22Rv1 (cell line): ENCODE results near the gene SRRM3.

Source experiments
- H3K27ac ChIP-seq: fragments of 450-650 bp; 2 replicates; pipeline ENCODE4 v1.5.1; 2017
- ZFX ChIP-seq: fragments of 450-650 bp; IDR thresholded peaks from 2 replicates; pipeline ENCODE4 v1.6.1; 2017; ENCODE audit warnings: antibody characterized with exemption, borderline replicate concordance
- TF ChIP-seq, protein P1 (sequence below): fragments of 450-650 bp; IDR thresholded peaks from 2 replicates; pipeline ENCODE4 v1.5.1; 2017; ENCODE audit warnings: mild to moderate bottlenecking

SRRM3 gene

GRCh38 chr7:76187272-76187671 lies 14.4 kb upstream of the SRRM3 start:
- no peak for TF ChIP-seq ZFX
- TF ChIP-seq, protein P1, sequence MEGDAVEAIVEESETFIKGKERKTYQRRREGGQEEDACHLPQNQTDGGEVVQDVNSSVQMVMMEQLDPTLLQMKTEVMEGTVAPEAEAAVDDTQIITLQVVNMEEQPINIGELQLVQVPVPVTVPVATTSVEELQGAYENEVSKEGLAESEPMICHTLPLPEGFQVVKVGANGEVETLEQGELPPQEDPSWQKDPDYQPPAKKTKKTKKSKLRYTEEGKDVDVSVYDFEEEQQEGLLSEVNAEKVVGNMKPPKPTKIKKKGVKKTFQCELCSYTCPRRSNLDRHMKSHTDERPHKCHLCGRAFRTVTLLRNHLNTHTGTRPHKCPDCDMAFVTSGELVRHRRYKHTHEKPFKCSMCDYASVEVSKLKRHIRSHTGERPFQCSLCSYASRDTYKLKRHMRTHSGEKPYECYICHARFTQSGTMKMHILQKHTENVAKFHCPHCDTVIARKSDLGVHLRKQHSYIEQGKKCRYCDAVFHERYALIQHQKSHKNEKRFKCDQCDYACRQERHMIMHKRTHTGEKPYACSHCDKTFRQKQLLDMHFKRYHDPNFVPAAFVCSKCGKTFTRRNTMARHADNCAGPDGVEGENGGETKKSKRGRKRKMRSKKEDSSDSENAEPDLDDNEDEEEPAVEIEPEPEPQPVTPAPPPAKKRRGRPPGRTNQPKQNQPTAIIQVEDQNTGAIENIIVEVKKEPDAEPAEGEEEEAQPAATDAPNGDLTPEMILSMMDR: no peak
- no peak overlapping the region for H3K27ac ChIP-seq

DNA sequence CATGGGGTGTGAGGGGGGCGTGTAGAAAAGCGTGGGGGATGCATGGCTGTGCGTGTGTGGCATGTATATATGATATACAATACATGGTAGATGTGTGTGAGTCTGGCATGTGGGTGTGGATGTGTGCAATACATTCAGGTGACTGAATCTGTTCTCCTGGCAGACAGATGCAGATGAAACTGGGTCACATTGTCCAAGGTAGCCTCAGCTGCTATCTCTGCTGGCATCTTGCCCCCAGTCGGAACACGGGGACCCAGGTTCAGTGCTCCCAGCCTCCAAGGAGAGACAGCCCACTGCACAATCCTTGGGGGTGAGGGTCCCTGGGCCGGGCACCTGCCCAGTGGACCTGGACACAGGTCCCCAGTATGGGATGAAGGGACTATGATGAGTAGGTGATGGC lies 12.4 kb upstream of the SRRM3 start:
- H3K27ac ChIP-seq: no peak overlapping the region
- no peak for TF ChIP-seq ZFX
- TF ChIP-seq, protein P1: no peak

DNA sequence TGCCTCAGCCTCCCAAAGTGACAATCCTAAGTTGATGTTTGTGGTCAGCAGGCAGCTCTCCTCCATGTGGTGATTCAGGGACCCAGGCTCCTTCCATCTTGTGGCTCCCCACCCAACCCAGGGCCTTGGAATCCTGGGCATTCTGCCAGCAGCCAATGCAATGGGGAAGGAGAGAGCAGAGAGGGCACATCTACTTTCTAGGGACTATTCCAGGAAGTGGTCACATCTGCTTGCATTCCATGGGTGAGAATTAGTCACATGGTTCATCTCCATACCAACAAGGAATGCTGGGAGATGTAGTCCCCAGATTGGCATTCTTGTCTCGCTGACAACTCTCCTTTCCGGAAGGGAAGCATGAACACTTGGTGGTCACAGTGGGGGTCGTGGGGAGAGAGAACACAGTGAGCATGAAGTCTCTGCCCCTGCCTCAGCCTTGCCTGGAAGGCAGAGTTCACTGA lies 9.9 kb upstream of the SRRM3 start:
- no peak overlapping the region for H3K27ac ChIP-seq
- TF ChIP-seq ZFX: no peak
- TF ChIP-seq, protein P1: no peak

DNA sequence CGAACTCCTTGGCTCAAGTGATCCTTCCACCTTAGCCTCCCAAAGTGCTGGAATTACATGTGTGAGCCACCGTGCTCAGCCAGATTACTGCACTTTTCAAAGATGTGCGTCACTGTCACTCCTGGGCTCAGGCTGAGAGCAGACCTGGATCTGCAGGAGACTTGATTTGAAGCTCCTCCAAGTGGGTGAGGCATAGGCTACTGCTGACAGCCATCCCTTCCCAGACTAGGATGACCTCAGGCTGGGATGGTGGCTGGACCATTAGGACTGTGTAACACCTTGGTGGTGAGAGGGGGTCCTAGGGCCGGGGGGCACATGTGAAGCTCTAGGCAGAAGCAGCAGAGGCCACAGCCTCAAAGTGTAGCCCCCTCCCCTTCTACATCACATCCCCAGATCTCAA lies 8.2 kb upstream of the SRRM3 start:
- TF ChIP-seq ZFX: no peak
- no peak overlapping the region for H3K27ac ChIP-seq

GRCh38 chr7:76193883-76194282 lies 7.8 kb upstream of the SRRM3 start:
- no peak for TF ChIP-seq ZFX
- TF ChIP-seq, protein P1: no peak
- H3K27ac ChIP-seq: no peak overlapping the region

DNA sequence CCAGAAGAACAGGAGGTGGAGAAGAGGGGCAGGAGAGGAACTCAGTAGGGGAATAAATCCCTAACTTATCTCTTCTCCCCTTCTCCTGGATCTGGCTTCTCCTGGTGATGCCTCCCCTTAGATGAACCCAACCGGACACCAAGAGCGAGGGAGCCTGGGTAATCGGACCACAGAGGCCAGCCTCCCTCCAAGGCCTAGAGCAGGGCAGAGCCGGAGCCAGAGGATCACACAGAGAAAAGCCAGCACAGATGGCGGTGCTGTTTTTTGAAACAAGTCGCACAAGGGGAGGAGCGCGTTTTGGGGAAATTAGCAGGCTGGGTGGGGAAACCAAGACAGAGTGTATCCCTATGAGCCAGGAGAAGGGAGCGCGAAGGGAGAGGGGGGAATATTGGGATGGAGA lies 4.9 kb upstream of the SRRM3 start:
- H3K27ac ChIP-seq: no peak overlapping the region
- TF ChIP-seq, protein P1: no peak
- no peak for TF ChIP-seq ZFX

GRCh38 chr7:76198202-76198601 lies 3.5 kb upstream of the SRRM3 start:
- TF ChIP-seq, protein P1: no peak
- TF ChIP-seq ZFX: no peak
- H3K27ac ChIP-seq: no peak overlapping the region

DNA sequence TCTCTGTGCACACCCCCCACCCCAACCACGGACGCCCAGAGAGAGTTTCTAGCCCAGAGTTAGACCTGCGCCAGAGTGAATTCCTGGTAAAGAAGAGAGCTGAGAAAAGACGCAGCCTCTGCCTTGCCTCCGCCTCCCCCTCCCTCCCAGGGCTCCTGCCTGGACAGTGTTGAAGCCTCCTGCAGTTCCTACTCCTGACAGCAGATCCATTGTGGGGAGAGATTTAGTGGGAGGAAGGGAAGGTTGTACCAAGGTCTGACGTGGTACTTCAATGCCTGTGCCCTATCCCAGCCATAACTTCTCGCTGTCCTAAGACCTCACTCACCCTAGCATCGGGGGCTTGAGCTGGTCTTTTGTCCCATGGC lies 952 bp downstream of the SRRM3 start:
- no peak overlapping the region for H3K27ac ChIP-seq
- TF ChIP-seq, protein P1: no peak
- no peak for TF ChIP-seq ZFX
